ENCODE results near the gene RAMP1. TPM values are rescaled to one million over a fixed set of nuclear protein-coding genes. Genes with fewer than 3 reads are reported as not detected.

The RAMP1 gene
- total RNA-seq, 1 donor from 2014 or later: 9.1 TPM

GRCh38 chr2:237885931-237886684 is 26.7 kb downstream of the RAMP1 start:
- Histone ChIP-seq H3K27ac (ENCODE audit: low read depth, low read length) (no peak overlapping the region), H3K36me3 (ENCODE audit: insufficient read depth, low read length) (no peaks in the 10 kb centered on the region), H3K9ac (ENCODE audit: low read length) (no peak overlapping the region), H2AFZ (ENCODE audit: low read depth, low read length) (peak overlapping the region; percentile 5), H3K4me2 (ENCODE audit: low read length) (no peak overlapping the region), H3K4me3 (ENCODE audit: insufficient read depth, low read depth, low read length) (no peak overlapping the region), H3K27me3 (ENCODE audit: insufficient read depth, low read length) (no peaks in the 10 kb centered on the region), H3K79me2 (ENCODE audit: insufficient read depth, low read length) (no peaks in the 10 kb centered on the region), H4K20me1 (ENCODE audit: insufficient read depth, low read length) (no peaks in the 10 kb centered on the region), H3K9me3 (ENCODE audit: insufficient read depth, low read depth, low read length) (no peaks in the 10 kb centered on the region), H3K4me1 (ENCODE audit: insufficient read depth, low read length) (peaks cover 4% of the 10 kb centered on the region)
- no peak overlapping the region for H3K4me3 Mint-ChIP-seq (ENCODE audit: unreplicated experiment)
- H3K36me3 Mint-ChIP-seq (ENCODE audit: low read depth, unreplicated experiment): peaks cover 5% of the 10 kb centered on the region
- H3K27ac Mint-ChIP-seq (ENCODE audit: unreplicated experiment): no peak overlapping the region
- TF ChIP-seq EZH2 (IDR thresholded peaks at IDR 0.05; ENCODE audit: insufficient read depth, low read length) (no peak), CTCF (IDR thresholded peaks at IDR 0.05; ENCODE audit: insufficient read depth, low read depth, low read length) (no peak)
- FAIRE-seq (no peak), DNase-seq (ENCODE audit: low read depth) (no peak)
- H3K9me3 Mint-ChIP-seq (ENCODE audit: unreplicated experiment): no peaks in the 10 kb centered on the region
- H3K4me1 Mint-ChIP-seq (ENCODE audit: low read depth, unreplicated experiment): peaks cover 8% of the 10 kb centered on the region
- no peaks in the 10 kb centered on the region for H3K27me3 Mint-ChIP-seq (ENCODE audit: low read depth, unreplicated experiment)

- Histone ChIP-seq H3K4me3 (ENCODE audit: insufficient read depth, low read depth, low read length) (no peak overlapping the region), H3K27ac (ENCODE audit: low read depth, low read length) (no peak overlapping the region), H3K27me3 (ENCODE audit: insufficient read depth, low read length) (no peaks in the 10 kb centered on the region), H3K4me2 (ENCODE audit: low read length) (no peak overlapping the region), H2AFZ (ENCODE audit: low read depth, low read length) (peak overlapping the region; percentile 5), H3K4me1 (ENCODE audit: insufficient read depth, low read length) (peaks cover 4% of the 10 kb centered on the region), H3K9ac (ENCODE audit: low read length) (no peak overlapping the region), H3K79me2 (ENCODE audit: insufficient read depth, low read length) (no peaks in the 10 kb centered on the region), H3K36me3 (ENCODE audit: insufficient read depth, low read length) (no peaks in the 10 kb centered on the region), H4K20me1 (ENCODE audit: insufficient read depth, low read length) (no peaks in the 10 kb centered on the region), H3K9me3 (ENCODE audit: insufficient read depth, low read depth, low read length) (no peaks in the 10 kb centered on the region)
- H3K4me3 Mint-ChIP-seq (ENCODE audit: unreplicated experiment): no peak overlapping the region
- H3K27me3 Mint-ChIP-seq (ENCODE audit: low read depth, unreplicated experiment): no peaks in the 10 kb centered on the region
- TF ChIP-seq CTCF (IDR thresholded peaks at IDR 0.05; ENCODE audit: insufficient read depth, low read depth, low read length): no peak
- TF ChIP-seq EZH2 (IDR thresholded peaks at IDR 0.05; ENCODE audit: insufficient read depth, low read length): no peak
- peaks cover 1% of the 10 kb centered on the region for H3K36me3 Mint-ChIP-seq (ENCODE audit: low read depth, unreplicated experiment)
- FAIRE-seq (no peak), DNase-seq (ENCODE audit: low read depth) (peak; percentile 82)
- H3K4me1 Mint-ChIP-seq (ENCODE audit: low read depth, unreplicated experiment): peaks cover 8% of the 10 kb centered on the region
- no peak overlapping the region for H3K27ac Mint-ChIP-seq (ENCODE audit: unreplicated experiment)
- H3K9me3 Mint-ChIP-seq (ENCODE audit: unreplicated experiment): no peaks in the 10 kb centered on the region
Observed at GRCh38 chr2:237886685-237887481, 27.5 kb downstream of the RAMP1 start.
